Activated CD8-positive, alpha-beta T cell treated with anti-CD3 and anti-CD28 coated beads for 36 hours (primary cell): ENCODE data around the gene SUPT20H. TPM values are rescaled to one million over a fixed set of nuclear protein-coding genes. Genes with fewer than 3 reads are reported as not detected.

Source experiments
- ATAC-seq: fragments of 200-7000 bp; cut with Tn5 transposase; one replicate; pipeline ENCODE4 v1.10.0; 2021; ENCODE audit warnings: mild to moderate bottlenecking, moderate library complexity
- CTCF ChIA-PET: fragments of 350-600 bp; sonication (Branson Sonifier 250); formaldehyde crosslinking; loops from one replicate; lab custom pipeline; 2021; ENCODE audit warnings: antibody characterized with exemption; lab: Charles Lee
- POLR2A ChIA-PET: fragments of 350-600 bp; sonication (Branson Sonifier 250); formaldehyde crosslinking; loops from one replicate; lab custom pipeline; 2021; ENCODE audit warnings: antibody characterized with exemption; lab: Charles Lee
- DNase-seq: peaks from one replicate; pipeline ENCODE4 v3.0.0-alpha.2; 2020
- H3K27ac Mint-ChIP-seq: one replicate; pipeline ENCODE4 v1.8.0; 2021; ENCODE audit warnings: mild to moderate bottlenecking, mixed read lengths
- H3K27me3 Mint-ChIP-seq: one replicate; pipeline ENCODE4 v1.8.0; 2021; ENCODE audit warnings: mixed read lengths
- H3K36me3 Mint-ChIP-seq: one replicate; pipeline ENCODE4 v1.8.0; 2021; ENCODE audit warnings: low read depth, mixed read lengths
- H3K4me1 Mint-ChIP-seq: one replicate; pipeline ENCODE4 v1.8.0; 2021; ENCODE audit warnings: low read depth, mixed read lengths
- H3K4me3 Mint-ChIP-seq: one replicate; pipeline ENCODE4 v1.8.0; 2021; ENCODE audit warnings: mild to moderate bottlenecking, moderate library complexity, mixed read lengths
- H3K9me3 Mint-ChIP-seq: one replicate; pipeline ENCODE4 v1.8.0; 2021; ENCODE audit warnings: mixed read lengths
- CTCF ChIP-seq: fragments of 200-600 bp; IDR thresholded peaks from one replicate; pipeline ENCODE4 v1.8.0; 2022; ENCODE audit warnings: antibody characterized with exemption, mild to moderate bottlenecking
- intact Hi-C: fragments of 100-400 bp; cut with micrococcal nuclease; formaldehyde crosslinking; loops from one replicate; pipeline ENCODE4 v1.10.0; 2022
- total RNA-seq, 2 experiments: library from RNA; stranded (reverse); gene quantifications; one replicate each; pipeline ENCODE4 v1.2.3, GENCODE V29; 2021

The SUPT20H gene
- total RNA-seq: 10 to 100 TPM; 59.6 to 63.4 TPM

DNA sequence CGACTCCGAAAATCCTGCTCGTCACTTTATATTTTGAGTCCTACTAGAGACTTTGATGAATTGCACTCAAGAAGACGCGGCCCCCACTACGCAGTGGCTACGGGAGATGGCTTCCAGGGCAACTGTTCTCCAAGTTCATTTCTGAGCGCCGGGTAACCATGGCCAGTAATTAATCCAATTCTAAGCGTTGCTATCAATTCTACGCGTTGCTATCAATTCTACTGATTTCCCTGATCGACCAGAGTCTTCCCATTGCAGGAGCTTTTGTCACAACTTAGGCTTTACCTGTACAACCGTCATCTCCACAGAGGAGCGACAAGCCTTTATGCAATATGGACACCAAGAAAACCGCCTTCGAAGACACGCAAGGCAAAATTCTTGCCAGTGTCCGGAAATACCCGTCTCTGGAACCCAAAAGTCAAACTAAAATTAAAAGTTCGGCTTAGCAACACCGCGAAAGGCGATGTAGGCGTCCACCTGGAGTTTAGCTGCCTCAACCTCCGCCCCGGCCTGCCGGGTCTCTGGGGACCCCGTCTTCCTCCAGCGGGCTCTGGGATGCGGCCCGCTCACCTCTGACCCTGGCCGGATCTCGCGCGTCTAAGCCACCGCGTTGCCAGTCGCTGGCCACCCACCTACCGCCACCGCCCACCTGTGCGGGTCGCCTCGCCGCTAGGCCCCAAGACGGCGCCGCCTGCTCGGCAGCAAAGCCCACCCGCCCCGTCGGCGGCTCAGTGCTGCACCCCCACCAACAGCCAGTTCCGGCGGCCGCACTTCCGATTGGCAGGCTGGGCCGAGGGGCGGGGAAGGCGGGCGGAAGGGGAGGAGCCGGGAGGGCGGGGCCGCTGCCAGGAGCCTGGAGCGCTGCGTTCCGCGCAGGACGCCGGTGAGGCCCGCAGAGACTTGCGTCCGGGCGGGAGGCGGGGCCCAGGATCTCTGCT is at the start of gene SUPT20H:
Gene SUPT20H (minus strand): TSS at position 779 of the 938 bp plus-strand sequence. CDS start 8,198 bp downstream, outside the sequence.
- Mint-ChIP-seq H3K4me1 (peaks cover 31% of the 10 kb centered on the region), H3K36me3 (peaks cover 30% of the 10 kb centered on the region), H3K27ac (peak within 1 kb of the TSS; percentile 97), H3K27me3 (no peaks in the 10 kb centered on the region), H3K9me3 (peaks cover 2% of the 10 kb centered on the region), H3K4me3 (peak within 1 kb of the TSS; percentile 95)
- POLR2A ChIA-PET: interaction anchor here (0.7 to 3.1 kb wide), 3 partner anchors 9 to 59 kb away, joined by 4 to 14 read pairs (median 4); partner anchors contain the start of genes ALG5 and EXOSC8
- CTCF ChIA-PET: no interaction called here
- peak; percentile 95 for DNase-seq
- peak; percentile 99 for ATAC-seq
- TF ChIP-seq CTCF: no peak
- intact Hi-C loops: no loop called here

- Mint-ChIP-seq H3K4me1 (no peaks in the 10 kb centered on the region), H3K27me3 (peaks cover 6% of the 10 kb centered on the region), H3K4me3 (no peak overlapping the region), H3K27ac (no peak overlapping the region), H3K9me3 (no peaks in the 10 kb centered on the region), H3K36me3 (no peaks in the 10 kb centered on the region)
- ChIA-PET CTCF (interaction anchor here (1.5 kb wide), 1 partner anchor 12 kb away, joined by 4 read pairs; no protein-coding TSS in a partner anchor), POLR2A (no interaction called here)
- DNase-seq (no peak), ATAC-seq (no peak)
- intact Hi-C loops: no loop called here
- TF ChIP-seq CTCF: peak; percentile 48
Measured at GRCh38 chr13:37109051-37109678, 49.7 kb upstream of the SUPT20H start.

- POLR2A ChIA-PET: no interaction called here
- H3K4me1 Mint-ChIP-seq: no peaks in the 10 kb centered on the region
- no peak for TF ChIP-seq CTCF
- ATAC-seq: no peak
- no peak overlapping the region for H3K27ac Mint-ChIP-seq
- CTCF ChIA-PET: interaction anchor here (1.5 kb wide), 1 partner anchor 13 kb away, joined by 4 read pairs; no protein-coding TSS in a partner anchor
- peaks cover 7% of the 10 kb centered on the region for H3K27me3 Mint-ChIP-seq
- H3K36me3 Mint-ChIP-seq: no peaks in the 10 kb centered on the region
- H3K4me3 Mint-ChIP-seq: no peak overlapping the region
- intact Hi-C loops: no loop called here
- H3K9me3 Mint-ChIP-seq: no peaks in the 10 kb centered on the region
- DNase-seq: no peak
Measured at GRCh38 chr13:37107868-37108267, 48.4 kb upstream of the SUPT20H start.

GRCh38 chr13:37107456-37107855 is 48.0 kb upstream of the SUPT20H start:
- no peaks in the 10 kb centered on the region for H3K4me1 Mint-ChIP-seq

More at GRCh38 chr13:37107456-37107855, 48.0 kb upstream of the SUPT20H start:
- Mint-ChIP-seq H3K36me3 (no peaks in the 10 kb centered on the region), H3K9me3 (no peaks in the 10 kb centered on the region), H3K4me3 (no peak overlapping the region), H3K27ac (no peak overlapping the region), H3K27me3 (peaks cover 9% of the 10 kb centered on the region)
- no peak for ATAC-seq
- TF ChIP-seq CTCF: no peak
- intact Hi-C loops: no loop called here
- ChIA-PET CTCF (interaction anchor here (1.5 kb wide), 1 partner anchor 14 kb away, joined by 4 read pairs; no protein-coding TSS in a partner anchor), POLR2A (no interaction called here)
- DNase-seq: no peak
